GM12865 (cell line): ENCODE results near the gene PANK4.

Experiments used
- DNase-seq: peaks from one replicate; pipeline ENCODE4 v3.0.0; 2010; ENCODE audit warnings: low read depth
- H3K4me3 ChIP-seq: 2 replicates; pipeline ENCODE4 v1.5.1; 2011; ENCODE audit warnings: mild to moderate bottlenecking, low read depth, low read length, control low read depth
- TF ChIP-seq, protein P1 (sequence below): IDR thresholded peaks from 2 replicates; pipeline ENCODE4 v1.5.1; 2011; ENCODE audit warnings: low read length, control low read depth, low read depth, inconsistent platforms; ENCODE audit not compliant: insufficient read depth; ENCODE audit errors: missing control alignments

PANK4 gene

GRCh38 chr1:2475571-2475970 is 50.8 kb downstream of the PANK4 start:
- DNase-seq: no peak
- H3K4me3 ChIP-seq: no peak overlapping the region
- TF ChIP-seq, protein P1, sequence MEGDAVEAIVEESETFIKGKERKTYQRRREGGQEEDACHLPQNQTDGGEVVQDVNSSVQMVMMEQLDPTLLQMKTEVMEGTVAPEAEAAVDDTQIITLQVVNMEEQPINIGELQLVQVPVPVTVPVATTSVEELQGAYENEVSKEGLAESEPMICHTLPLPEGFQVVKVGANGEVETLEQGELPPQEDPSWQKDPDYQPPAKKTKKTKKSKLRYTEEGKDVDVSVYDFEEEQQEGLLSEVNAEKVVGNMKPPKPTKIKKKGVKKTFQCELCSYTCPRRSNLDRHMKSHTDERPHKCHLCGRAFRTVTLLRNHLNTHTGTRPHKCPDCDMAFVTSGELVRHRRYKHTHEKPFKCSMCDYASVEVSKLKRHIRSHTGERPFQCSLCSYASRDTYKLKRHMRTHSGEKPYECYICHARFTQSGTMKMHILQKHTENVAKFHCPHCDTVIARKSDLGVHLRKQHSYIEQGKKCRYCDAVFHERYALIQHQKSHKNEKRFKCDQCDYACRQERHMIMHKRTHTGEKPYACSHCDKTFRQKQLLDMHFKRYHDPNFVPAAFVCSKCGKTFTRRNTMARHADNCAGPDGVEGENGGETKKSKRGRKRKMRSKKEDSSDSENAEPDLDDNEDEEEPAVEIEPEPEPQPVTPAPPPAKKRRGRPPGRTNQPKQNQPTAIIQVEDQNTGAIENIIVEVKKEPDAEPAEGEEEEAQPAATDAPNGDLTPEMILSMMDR: no peak

DNA sequence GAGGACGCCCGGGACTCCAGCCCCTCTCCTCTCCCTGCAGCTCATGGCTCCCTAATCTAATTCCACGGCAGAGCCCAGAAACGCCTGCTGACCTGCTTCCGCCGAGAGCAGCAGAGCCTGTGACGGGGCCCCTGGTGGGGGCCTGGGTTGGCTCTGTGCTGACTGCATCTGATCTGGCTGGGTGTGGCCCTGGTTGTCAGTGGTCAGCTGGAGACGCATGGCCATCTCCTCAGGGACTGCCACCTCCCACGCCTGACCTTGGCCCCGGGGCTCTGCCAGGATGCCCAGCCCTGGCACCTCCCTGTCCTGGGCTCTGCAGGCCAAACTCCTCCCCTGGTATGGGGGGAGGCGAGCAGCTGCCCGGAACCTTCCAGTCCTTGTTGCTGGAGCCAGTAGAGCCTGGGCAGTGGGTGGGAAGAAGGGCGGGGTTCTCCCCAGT is 51.4 kb downstream of the PANK4 start:
- no peak for DNase-seq
- no peak overlapping the region for H3K4me3 ChIP-seq
- TF ChIP-seq, protein P1: no peak

DNA sequence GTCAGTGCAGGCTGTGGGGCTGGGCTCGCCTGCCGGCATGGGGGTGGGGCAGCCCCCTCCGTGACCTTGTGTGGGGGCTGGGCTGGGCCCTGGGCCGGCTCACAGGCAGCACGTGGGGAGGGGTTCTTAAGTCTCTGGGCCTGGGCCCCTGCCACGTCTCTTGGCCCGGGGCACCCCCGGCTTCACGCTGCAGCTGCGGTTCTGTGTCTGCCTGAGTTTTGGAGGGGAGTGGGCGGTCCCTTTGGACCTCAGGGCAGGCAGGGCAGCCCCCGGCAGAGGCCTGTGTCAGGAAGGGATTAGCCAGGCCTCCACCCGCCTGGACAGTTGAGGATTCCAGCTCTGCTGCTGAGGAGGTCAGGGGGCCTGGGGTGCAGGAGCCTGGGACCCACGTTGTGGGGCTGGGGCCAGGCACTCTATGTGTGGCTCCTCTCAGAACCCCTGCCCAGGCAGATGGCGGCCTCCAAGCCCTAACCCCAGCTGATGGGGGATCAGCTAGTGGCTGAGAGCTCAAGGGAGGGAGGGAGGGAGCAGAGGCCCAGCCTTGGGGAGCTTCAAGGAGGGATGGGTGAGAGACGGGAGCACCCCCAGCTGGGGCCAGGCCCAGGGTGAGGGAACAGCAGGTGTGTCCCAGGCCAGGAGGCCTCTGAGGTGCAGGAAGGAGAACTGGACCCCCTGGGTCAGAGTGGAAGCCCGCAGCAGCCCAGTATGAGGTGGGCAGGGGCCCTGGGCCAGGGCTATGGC is 52.1 kb downstream of the PANK4 start:
- TF ChIP-seq, protein P1: no peak
- no peak overlapping the region for H3K4me3 ChIP-seq
- no peak for DNase-seq

DNA sequence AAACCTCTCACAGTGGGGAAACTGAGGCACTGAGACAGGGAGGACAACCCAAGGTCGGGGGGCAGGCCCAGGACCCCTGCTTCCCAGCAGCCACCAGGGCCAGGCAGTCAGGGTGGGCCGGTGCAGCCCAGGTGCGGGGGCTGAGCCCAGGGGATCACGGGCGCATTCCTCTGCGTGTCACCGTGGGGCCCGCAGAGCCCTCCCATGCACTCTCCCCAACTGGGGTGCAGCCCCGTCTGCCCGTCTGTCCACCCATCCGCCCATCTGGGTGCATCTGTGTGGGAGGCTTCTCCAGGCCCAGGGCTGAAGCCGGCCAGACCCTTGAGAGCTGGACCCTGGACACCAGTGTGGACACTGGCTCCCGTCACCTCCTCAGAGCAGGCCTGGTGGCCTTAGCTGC is 53.2 kb downstream of the PANK4 start:
- no peak for DNase-seq
- TF ChIP-seq, protein P1: no peak
- H3K4me3 ChIP-seq: no peak overlapping the region

- H3K4me3 ChIP-seq: no peak overlapping the region
- DNase-seq: no peak
- TF ChIP-seq, protein P1: no peak
These were observed 53.7 kb downstream of the PANK4 start for GRCh38 chr1:2472561-2473177.

GRCh38 chr1:2472109-2472508 is 54.3 kb downstream of the PANK4 start:
- H3K4me3 ChIP-seq: no peak overlapping the region
- TF ChIP-seq, protein P1: no peak
- DNase-seq: no peak

GRCh38 chr1:2471587-2472001 is 54.8 kb downstream of the PANK4 start:
- TF ChIP-seq, protein P1: no peak
- H3K4me3 ChIP-seq: no peak overlapping the region
- no peak for DNase-seq
